GM12872 (cell line): ENCODE results near the gene PXT1.

Experiments
- CTCF ChIP-seq: IDR thresholded peaks from 3 replicates; pipeline ENCODE4 v1.5.1; 2011; ENCODE audit warnings: low read depth, mild to moderate bottlenecking, low read length, moderate library complexity; ENCODE audit not compliant: insufficient read depth

PXT1 gene

GRCh38 chr6:36423101-36423824 lies 19.4 kb downstream of the PXT1 start:
- peak; percentile 69 for TF ChIP-seq CTCF

GRCh38 chr6:36422714-36423100 lies 19.9 kb downstream of the PXT1 start:
- no peak for TF ChIP-seq CTCF

GRCh38 chr6:36419310-36419709 lies 23.3 kb downstream of the PXT1 start:
- no peak for TF ChIP-seq CTCF

- TF ChIP-seq CTCF: no peak
Observed at GRCh38 chr6:36418558-36418957, 24.1 kb downstream of the PXT1 start.

GRCh38 chr6:36414481-36414880 lies 28.2 kb downstream of the PXT1 start:
- TF ChIP-seq CTCF: no peak

- TF ChIP-seq CTCF: no peak
Observed at GRCh38 chr6:36413489-36414480, 28.9 kb downstream of the PXT1 start.

- TF ChIP-seq CTCF: no peak
Observed at GRCh38 chr6:36404164-36404563, 38.5 kb downstream of the PXT1 start.
